ENCODE results near the gene PRR12.

The PRR12 gene

GRCh38 chr19:49590971-49591730 is at the start of gene PRR12 (continued):
- no peak for TF ChIP-seq ZNF341 (tag by site-specific recombination; IDR thresholded peaks at IDR 0.05; ENCODE audit: low read depth)

GRCh38 chr19:49541914-49542313 is 49.1 kb upstream of the PRR12 start:
- POLR2A ChIA-PET = no interaction called here
- Histone ChIP-seq H3K27ac (ENCODE audit: extremely low read depth, low read depth, low read length) (no peak overlapping the region), H3K4me1 (ENCODE audit: control insufficient read depth, insufficient read depth, low read length) (peaks cover 9% of the 10 kb centered on the region), H3K36me3 (ENCODE audit: control insufficient read depth in 2 of 2, insufficient read depth in 1 of 2, low read length in 2 of 2) (peaks cover 12 to 15% of the 10 kb centered on the region in 2 experiments; a peak in 2 of 3 replicates), H3K4me3 (ENCODE audit: low read depth, low read length) (no peak overlapping the region), H3K9me3 (ENCODE audit: control insufficient read depth, insufficient read depth, low read depth, low read length) (no peaks in the 10 kb centered on the region)
- CTCF ChIA-PET = interaction anchor here (1.2 kb wide), 1 partner anchor 34 kb away, joined by 4 read pairs; no protein-coding TSS in a partner anchor
- peak; percentile 85 for TF ChIP-seq ZNF121 (tag by site-specific recombination; IDR thresholded peaks at IDR 0.05)
- no peak for TF ChIP-seq ZNF148 (tag by site-specific recombination; IDR thresholded peaks at IDR 0.05; ENCODE audit: borderline replicate concordance)

- no peaks in the 10 kb centered on the region for H3K9me3 ChIP-seq (ENCODE audit: control insufficient read depth, insufficient read depth, low read depth, low read length)
- peaks cover 11 to 12% of the 10 kb centered on the region in 2 experiments; a peak in 2 of 3 replicates for H3K36me3 ChIP-seq (ENCODE audit: control insufficient read depth in 2 of 2, insufficient read depth in 1 of 2, low read length in 2 of 2)
- ChIA-PET CTCF (interaction anchor here (1.2 to 1.8 kb wide), 2 partner anchors 28 to 34 kb away, joined by 4 to 9 read pairs; no protein-coding TSS in a partner anchor), POLR2A (no interaction called here)
- H3K4me1 ChIP-seq (ENCODE audit: control insufficient read depth, insufficient read depth, low read length) = peaks cover 9% of the 10 kb centered on the region
- TF ChIP-seq ZNF549 (tag by site-specific recombination; IDR thresholded peaks at IDR 0.05) (no peak), ZNF423 (tag by site-specific recombination; IDR thresholded peaks at IDR 0.05) (no peak), ZNF658 (tag by site-specific recombination; IDR thresholded peaks at IDR 0.05) (no peak), ZFP41 (tag by site-specific recombination; IDR thresholded peaks at IDR 0.05; ENCODE audit: borderline replicate concordance) (no peak), ZBTB6 (tag by site-specific recombination; IDR thresholded peaks at IDR 0.05) (no peak), REPIN1 (tag by site-specific recombination; IDR thresholded peaks at IDR 0.05; ENCODE audit: low read depth) (no peak), ZBTB21 (tag by site-specific recombination; IDR thresholded peaks at IDR 0.05) (no peak), ZNF48 (tag by site-specific recombination; IDR thresholded peaks at IDR 0.05) (no peak), ZNF664 (tag by site-specific recombination; IDR thresholded peaks at IDR 0.05) (no peak), ZNF211 (tag by site-specific recombination; IDR thresholded peaks at IDR 0.05; ENCODE audit: low read depth) (no peak), ZNF324 (tag by site-specific recombination; IDR thresholded peaks at IDR 0.05) (no peak), FEZF1 (tag by site-specific recombination; IDR thresholded peaks at IDR 0.05) (no peak)
- no peak overlapping the region for H3K27ac ChIP-seq (ENCODE audit: extremely low read depth, low read depth, low read length)
- H3K4me3 ChIP-seq (ENCODE audit: low read depth, low read length) = no peak overlapping the region
Measured at GRCh38 chr19:49542446-49542845, 48.5 kb upstream of the PRR12 start.

GRCh38 chr19:49543032-49543431 is 48.0 kb upstream of the PRR12 start:
- Histone ChIP-seq H3K9me3 (ENCODE audit: control insufficient read depth, insufficient read depth, low read depth, low read length) (no peaks in the 10 kb centered on the region), H3K27ac (ENCODE audit: extremely low read depth, low read depth, low read length) (no peak overlapping the region), H3K4me3 (ENCODE audit: low read depth, low read length) (no peak overlapping the region), H3K36me3 (ENCODE audit: control insufficient read depth in 2 of 2, insufficient read depth in 1 of 2, low read length in 2 of 2) (peaks cover 11 to 12% of the 10 kb centered on the region in 2 experiments; a peak in 2 of 3 replicates), H3K4me1 (ENCODE audit: control insufficient read depth, insufficient read depth, low read length) (peaks cover 9% of the 10 kb centered on the region)
- CTCF ChIA-PET = interaction anchor here (0.6 to 11.7 kb wide), 3 partner anchors 27 to 356 kb away, joined by 3 to 299 read pairs (median 9); no protein-coding TSS in a partner anchor
- POLR2A ChIA-PET = no interaction called here
- TF ChIP-seq ZNF341 (tag by site-specific recombination; IDR thresholded peaks at IDR 0.05; ENCODE audit: low read depth) = no peak
- TF ChIP-seq KLF8 (tag by site-specific recombination; IDR thresholded peaks at IDR 0.05) = no peak
- TF ChIP-seq ZNF26 (tag by site-specific recombination; IDR thresholded peaks at IDR 0.05) = no peak
- TF ChIP-seq ZNF488 (tag by site-specific recombination; IDR thresholded peaks at IDR 0.05) = no peak
- no peak for TF ChIP-seq FEZF1 (tag by site-specific recombination; IDR thresholded peaks at IDR 0.05)
- no peak for TF ChIP-seq ZNF146 (tag by site-specific recombination; IDR thresholded peaks at IDR 0.05)

Measured in HEK293 (cell line).